Renal cortical epithelial cell (primary cell): Measurements from ENCODE around the gene PCNT. TPM values are rescaled to one million over a fixed set of nuclear protein-coding genes. Genes with fewer than 3 reads are reported as not detected.
"Not testable (repeated sequence)": the region's sequence is repeated elsewhere in the genome, so short reads cannot be mapped to it uniquely, and the experiment has no call there.

ENCODE experiments used
- DNase-seq: peaks from one replicate; pipeline ENCODE4 v3.0.0-alpha.2; 2011; ENCODE audit warnings: low read depth
- total RNA-seq: library from RNA; depleted of rRNA; stranded (reverse); fragments of >200 nt; gene quantifications from 2 replicates; pipeline ENCODE4 v1.2.3, GENCODE V29; 2014

PCNT gene
- total RNA-seq, 1 donor from 2014 or later: 27.1 TPM

GRCh38 chr21:46356494-46357334 is 32.8 kb downstream of the PCNT start:
- no peak for DNase-seq

- no peak for DNase-seq
Measured at GRCh38 chr21:46357335-46357604, 33.3 kb downstream of the PCNT start.

GRCh38 chr21:46357684-46358425 is 33.9 kb downstream of the PCNT start:
- no peak for DNase-seq

- DNase-seq: no peak
Measured at GRCh38 chr21:46361176-46361575, 37.2 kb downstream of the PCNT start.

GRCh38 chr21:46361935-46362334 is 38.0 kb downstream of the PCNT start:
- no peak for DNase-seq

- no peak for DNase-seq
Measured at GRCh38 chr21:46362946-46363345, 39.0 kb downstream of the PCNT start.

GRCh38 chr21:46363698-46364097 is 39.7 kb downstream of the PCNT start:
- no peak for DNase-seq

- no peak for DNase-seq
Measured at GRCh38 chr21:46366091-46366490, 42.1 kb downstream of the PCNT start.

GRCh38 chr21:46366561-46366960 is 42.6 kb downstream of the PCNT start:
- no peak for DNase-seq

- DNase-seq: no peak
Measured at GRCh38 chr21:46366966-46367365, 43.0 kb downstream of the PCNT start.

GRCh38 chr21:46368533-46369285 is 44.8 kb downstream of the PCNT start:
- no peak for DNase-seq

GRCh38 chr21:46369520-46370235 is 45.7 kb downstream of the PCNT start:
- DNase-seq: no peak

- DNase-seq: no peak
Measured at GRCh38 chr21:46371204-46372013, 47.5 kb downstream of the PCNT start.

GRCh38 chr21:46372014-46372485 is 48.1 kb downstream of the PCNT start:
- DNase-seq: no peak

- DNase-seq: not testable (repeated sequence)
Measured at GRCh38 chr21:46372947-46373346, 49.0 kb downstream of the PCNT start.

- no peak for DNase-seq
Measured at GRCh38 chr21:46374761-46375389, 50.9 kb downstream of the PCNT start.

- no peak for DNase-seq
Measured at GRCh38 chr21:46375560-46376230, 51.7 kb downstream of the PCNT start.

GRCh38 chr21:46376231-46376628 is 52.3 kb downstream of the PCNT start:
- DNase-seq: no peak

GRCh38 chr21:46376856-46377453 is 53.0 kb downstream of the PCNT start:
- no peak for DNase-seq
